Cardiac septum (tissue), 1 donor: ENCODE data around the gene PTMS. TPM values are rescaled to one million over a fixed set of nuclear protein-coding genes. Genes with fewer than 3 reads are reported as not detected.

Source experiments
- DNase-seq: peaks from one replicate; pipeline ENCODE4 v3.0.0-alpha.2; 2020; ENCODE audit warnings: low spot score
- intact Hi-C: fragments of 100-400 bp; cut with DNase I; formaldehyde crosslinking; loops from one replicate; pipeline ENCODE4 v1.14.0; 2022
- total RNA-seq: library from RNA; stranded (reverse); fragmentation: NEBNext Ultra II Directional; extraction: Animal tissue kit (Norgen Biotek cat#: 25700); gene quantifications from one replicate; pipeline ENCODE4 v1.2.1, GENCODE V29; 2021
- donor health status: DM: no; HTN: no; CAD: no.

PTMS gene
- total RNA-seq, 1 donor from 2014 or later = 234 TPM

DNA sequence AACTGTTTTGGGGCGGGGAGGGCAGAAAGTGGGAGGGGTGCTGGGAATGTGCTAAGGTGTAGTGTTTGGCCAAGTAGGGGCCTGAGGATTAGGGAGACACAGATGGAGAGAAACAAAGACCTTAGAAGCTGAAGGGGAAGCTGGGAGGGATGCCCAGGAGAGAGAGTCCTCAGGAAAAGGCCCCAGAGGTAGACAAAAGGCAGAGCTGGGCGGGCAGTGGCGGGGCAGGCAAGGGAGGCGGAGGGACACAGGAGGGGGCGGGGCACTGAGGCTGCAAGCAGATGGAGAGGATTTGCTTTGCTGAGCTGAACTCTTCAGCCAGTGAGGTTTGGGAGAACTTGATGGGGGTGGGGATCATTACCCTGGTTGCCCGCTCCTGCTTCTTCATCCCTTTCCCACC lies 2.8 kb downstream of the PTMS start:
- DNase-seq = no peak
- intact Hi-C loops = loop anchor here (5.0 kb wide), 1 partner anchor 58 kb away; the partner anchor contains the start of gene P3H3

DNA sequence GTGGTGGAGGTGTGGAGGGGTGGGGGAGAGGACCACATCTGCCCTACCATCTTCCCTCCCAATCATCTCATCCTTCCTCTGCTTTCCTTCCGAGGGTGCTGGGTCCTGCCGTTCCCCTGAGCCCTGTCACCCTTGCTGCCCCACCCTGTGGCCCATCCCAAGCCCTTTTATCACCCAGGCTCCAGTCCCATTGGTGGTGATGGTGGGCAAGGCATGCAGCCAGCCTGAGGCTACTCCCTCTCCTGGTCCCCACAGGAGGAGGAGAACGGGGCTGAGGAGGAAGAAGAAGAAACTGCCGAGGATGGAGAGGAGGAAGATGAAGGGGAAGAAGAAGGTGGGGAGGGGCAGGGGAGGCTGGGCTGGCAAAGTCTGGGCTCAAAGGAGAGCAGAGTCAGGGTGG lies 3.5 kb downstream of the PTMS start:
- no peak for DNase-seq
- intact Hi-C loops = loop anchor here (5.0 kb wide), 1 partner anchor 58 kb away; the partner anchor contains the start of gene P3H3

DNA sequence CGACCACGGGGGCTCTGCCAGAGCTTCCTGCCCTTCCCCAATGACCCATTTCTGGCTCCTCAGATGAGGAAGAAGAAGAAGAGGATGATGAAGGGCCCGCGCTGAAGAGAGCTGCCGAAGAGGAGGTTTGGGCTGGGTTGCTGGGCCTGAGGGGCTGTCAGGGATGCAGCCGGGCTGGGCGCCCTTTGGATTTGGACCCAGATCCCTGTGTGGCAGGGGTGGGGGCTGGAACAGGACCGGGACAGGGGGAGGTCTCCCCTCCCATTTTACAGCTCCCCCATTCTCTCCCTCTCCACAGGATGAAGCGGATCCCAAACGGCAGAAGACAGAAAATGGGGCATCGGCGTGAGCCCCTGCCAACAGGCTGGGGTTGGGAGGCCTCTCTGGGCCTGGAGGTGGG lies 3.9 kb downstream of the PTMS start:
- intact Hi-C loops = no loop called here

DNA sequence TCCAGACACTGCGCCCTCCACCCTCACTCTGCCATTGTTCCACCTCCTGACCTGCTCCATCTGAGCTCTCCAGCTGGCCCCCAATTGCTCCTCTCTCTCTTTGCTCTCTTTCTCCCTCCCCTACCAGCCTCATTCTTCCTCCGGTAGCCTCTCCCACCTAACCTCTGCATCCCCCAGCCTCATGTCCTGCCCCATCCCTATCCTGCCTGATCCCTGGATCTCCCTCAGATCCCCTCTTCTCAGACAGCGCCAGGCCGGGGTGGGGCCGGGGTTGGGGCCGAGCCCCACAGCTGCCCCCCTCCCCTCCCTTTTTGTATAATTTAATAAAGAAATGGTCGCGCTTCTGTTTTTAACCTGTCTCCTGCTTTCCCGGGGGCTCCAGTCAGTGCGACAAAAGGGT lies 4.4 kb downstream of the PTMS start:
- no peak for DNase-seq
- intact Hi-C loops = no loop called here

More for the DNA sequence above, 3.9 kb downstream of the PTMS start:
- DNase-seq = no peak

GRCh38 chr12:6771091-6771495 lies 4.9 kb downstream of the PTMS start:
- no peak for DNase-seq
- intact Hi-C loops = no loop called here

- intact Hi-C loops = no loop called here
- DNase-seq = no peak
These were observed 5.6 kb downstream of the PTMS start for GRCh38 chr12:6771509-6772330.

- no peak for DNase-seq
- intact Hi-C loops = no loop called here
These were observed 6.2 kb downstream of the PTMS start, which contains the start of gene LAG3 for GRCh38 chr12:6772331-6772695. TSS of gene LAG3 (plus strand) at chr12:6772520. CDS start at chr12:6772853, 333 bp downstream.

DNA sequence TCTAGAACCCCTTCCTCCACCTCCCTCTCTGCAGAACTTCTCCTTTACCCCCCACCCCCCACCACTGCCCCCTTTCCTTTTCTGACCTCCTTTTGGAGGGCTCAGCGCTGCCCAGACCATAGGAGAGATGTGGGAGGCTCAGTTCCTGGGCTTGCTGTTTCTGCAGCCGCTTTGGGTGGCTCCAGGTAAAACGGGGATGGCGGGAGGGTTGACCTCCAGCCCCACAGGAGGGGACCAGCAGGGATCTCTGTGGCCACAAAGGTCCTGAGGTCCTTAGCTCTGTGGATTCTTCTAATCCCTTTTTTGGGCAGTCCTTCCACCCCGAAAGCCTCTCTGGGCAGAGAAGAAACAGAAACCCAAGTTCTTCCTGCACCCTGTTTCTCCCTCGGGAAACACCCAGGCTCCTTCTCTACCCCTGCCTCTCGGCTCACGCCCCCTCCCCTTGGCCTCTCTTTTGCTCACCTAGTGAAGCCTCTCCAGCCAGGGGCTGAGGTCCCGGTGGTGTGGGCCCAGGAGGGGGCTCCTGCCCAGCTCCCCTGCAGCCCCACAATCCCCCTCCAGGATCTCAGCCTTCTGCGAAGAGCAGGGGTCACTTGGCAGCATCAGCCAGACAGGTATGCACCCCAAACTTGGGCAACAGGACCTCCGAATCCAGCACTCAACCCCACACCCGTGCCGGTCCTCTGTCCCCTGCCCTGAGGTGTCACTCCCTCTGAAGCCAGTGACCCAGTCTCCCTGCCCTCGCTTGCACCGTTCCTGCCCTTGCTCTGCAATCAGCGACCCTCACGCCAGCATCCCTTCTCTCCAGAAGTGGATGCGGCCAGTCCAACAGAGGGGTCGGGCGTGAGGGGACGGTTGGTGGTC lies 6.8 kb downstream of the PTMS start:
- intact Hi-C loops = no loop called here
- no peak for DNase-seq

- intact Hi-C loops = no loop called here
- DNase-seq = no peak
These were observed 7.6 kb downstream of the PTMS start for GRCh38 chr12:6773590-6774351.

DNA sequence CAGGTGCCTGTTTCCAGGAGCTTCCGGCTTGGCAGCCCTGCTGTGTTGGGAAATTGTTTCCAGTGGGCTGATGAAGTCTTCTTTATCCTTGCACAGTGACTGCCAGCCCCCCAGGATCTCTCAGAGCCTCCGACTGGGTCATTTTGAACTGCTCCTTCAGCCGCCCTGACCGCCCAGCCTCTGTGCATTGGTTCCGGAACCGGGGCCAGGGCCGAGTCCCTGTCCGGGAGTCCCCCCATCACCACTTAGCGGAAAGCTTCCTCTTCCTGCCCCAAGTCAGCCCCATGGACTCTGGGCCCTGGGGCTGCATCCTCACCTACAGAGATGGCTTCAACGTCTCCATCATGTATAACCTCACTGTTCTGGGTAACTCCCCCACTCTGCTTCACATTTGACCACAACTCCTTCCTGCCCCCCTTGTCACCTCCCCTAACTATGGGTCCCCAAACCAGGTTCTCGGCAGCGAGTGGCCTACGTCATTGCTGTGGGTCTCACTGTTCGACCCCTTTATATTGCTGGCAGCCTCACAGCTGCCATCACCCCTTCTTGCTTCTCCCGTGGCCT lies 8.4 kb downstream of the PTMS start:
- DNase-seq = no peak
- intact Hi-C loops = loop anchor here (5.0 kb wide), 1 partner anchor 157 kb away; no protein-coding TSS in a partner anchor

DNA sequence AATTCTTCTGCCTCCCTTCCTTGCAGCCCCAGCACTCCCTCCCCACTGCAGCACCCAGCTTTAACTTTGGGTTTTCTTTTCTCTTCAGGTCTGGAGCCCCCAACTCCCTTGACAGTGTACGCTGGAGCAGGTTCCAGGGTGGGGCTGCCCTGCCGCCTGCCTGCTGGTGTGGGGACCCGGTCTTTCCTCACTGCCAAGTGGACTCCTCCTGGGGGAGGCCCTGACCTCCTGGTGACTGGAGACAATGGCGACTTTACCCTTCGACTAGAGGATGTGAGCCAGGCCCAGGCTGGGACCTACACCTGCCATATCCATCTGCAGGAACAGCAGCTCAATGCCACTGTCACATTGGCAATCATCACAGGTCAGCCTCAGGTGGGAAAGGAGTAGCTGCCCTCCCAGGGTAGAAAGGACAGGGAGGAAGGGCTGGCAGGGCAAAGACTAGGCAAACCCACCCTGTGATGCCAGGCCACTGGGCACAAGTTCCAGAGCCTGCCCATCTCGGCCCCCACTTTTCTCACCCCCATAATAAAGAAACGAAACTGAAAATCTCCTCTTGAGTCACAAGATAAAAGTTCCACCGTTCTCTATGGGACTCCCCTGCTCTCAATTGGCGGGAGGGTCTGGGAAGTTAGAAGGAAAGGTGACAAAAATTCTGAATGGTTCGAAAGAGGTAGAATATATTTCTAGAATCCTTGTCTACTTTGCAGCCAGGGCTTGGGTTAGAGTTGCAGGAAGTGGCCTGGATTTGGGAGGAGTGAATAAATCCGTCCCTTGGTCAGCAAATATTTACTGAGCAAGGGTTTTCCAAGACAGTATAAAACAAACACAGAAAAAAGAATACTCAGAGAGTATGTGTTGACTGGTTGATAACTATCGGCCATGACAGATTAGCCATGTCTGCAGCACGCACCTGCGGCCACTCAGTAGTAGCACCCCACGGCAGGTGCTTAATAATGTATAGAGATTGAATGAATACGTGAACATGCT lies 9.3 kb downstream of the PTMS start:
- intact Hi-C loops = loop anchor here (5.0 kb wide), 1 partner anchor 158 kb away; no protein-coding TSS in a partner anchor
- no peak for DNase-seq

DNA sequence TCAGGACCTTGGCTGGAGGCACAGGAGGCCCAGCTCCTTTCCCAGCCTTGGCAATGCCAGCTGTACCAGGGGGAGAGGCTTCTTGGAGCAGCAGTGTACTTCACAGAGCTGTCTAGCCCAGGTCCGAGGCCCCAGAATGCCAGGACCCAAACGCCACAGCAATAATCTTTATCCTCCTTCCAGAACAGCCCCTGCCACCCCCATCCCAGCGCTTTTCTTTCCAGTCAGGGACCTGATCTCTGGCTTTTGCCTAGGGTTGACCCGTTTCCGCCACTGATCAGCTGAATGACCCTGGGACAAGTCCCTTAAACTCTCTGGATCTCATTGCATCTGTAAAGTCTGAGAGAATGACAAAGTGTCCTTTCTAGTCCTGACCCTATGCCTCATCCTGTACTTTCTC lies 11.2 kb downstream of the PTMS start:
- DNase-seq = no peak
- intact Hi-C loops = loop anchor here (5.0 kb wide), 1 partner anchor 160 kb away; no protein-coding TSS in a partner anchor

- DNase-seq = no peak
- intact Hi-C loops = loop anchor here (5.0 kb wide), 1 partner anchor 161 kb away; no protein-coding TSS in a partner anchor
These were observed 12.0 kb downstream of the PTMS start for GRCh38 chr12:6778217-6778573.

DNA sequence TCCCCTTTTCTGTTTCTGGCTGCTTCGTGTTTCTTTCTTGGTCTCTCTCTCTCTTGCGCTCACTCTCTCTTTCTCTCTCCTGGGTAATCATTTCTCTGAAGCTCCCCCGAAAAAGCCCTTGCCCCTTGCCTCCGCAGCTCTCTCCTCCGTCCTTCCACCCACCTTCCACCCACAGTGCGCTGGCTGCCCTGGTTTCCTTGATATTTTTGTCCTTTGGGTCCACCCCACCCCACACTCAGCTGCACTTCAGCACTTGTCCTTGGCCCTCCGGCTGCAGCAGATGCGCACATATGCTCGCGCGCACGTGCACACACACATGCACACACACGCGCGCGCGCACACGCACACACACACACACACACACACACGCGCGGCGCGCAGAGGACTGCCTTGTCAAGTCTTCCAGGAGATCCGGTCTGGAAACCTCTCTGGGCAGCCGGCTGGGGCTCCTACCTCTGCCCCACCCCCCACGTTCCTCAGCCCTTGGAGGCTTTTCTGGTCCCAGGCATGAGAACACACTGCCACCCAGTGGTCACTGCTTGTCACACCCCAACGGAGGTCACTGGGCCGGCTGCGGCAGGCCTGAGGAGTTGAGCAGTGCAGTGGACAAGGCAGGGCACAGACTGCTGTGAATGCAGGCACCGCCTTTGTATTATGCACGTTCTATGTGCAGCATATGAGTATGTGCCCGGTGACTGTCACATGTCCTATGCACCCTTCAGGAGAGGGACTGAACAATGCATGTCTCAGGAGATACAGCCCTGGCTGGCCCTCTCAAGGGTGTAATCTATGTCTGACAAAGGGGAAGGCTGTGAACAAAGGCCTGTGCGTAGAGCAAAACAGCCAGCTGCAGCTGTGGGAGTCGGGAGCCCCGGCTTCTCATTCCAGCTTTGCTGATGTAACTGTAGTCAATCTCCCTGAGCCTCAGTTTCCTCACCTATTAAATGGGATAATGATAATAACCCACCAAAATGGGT lies 12.7 kb downstream of the PTMS start:
- peak; percentile 96 for DNase-seq

DNA sequence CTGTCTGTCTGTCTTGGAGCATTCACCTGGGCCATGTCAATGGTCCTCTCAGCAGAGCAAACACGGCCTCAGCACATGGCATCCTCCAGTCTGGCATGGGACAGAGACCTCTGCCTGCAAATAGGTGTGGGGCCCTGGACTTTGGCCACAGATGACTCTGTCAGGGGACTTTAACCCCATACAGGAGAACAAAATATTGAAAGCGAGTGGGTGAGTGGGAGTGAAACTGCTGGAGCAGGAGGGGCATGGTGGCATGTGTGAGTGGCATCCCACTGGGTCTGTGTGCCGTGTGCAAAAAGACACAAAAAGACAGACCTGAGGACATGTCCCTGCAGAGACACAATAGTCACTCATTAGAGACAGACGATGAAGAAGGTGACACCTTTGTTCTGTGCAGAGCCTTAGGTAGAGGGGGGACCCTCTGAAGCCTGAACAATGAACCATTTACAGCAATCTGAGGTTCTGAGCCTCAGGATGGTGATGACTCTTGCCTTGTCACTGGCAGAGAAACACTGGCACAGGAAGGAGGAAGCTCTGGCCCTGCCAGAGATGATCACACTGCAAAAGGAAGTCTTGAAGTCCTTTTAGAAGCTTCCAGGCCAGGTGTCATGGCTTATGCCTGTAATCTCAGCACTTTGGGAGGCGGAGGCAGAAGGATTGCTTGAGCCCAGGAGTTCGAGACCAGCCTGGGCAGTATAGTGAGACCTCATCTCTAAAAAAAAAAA lies 13.7 kb downstream of the PTMS start:
- intact Hi-C loops = loop anchor here (1.0 to 5.0 kb wide), 3 partner anchors 27 to 163 kb away; partner anchors contain the start of gene MLF2
- DNase-seq = no peak

More for the DNA sequence above, 12.7 kb downstream of the PTMS start:
- intact Hi-C loops = loop anchor here (1.0 to 5.0 kb wide), 3 partner anchors 26 to 162 kb away; partner anchors contain the start of gene MLF2

GRCh38 chr12:6780573-6780972 lies 14.4 kb downstream of the PTMS start:
- no peak for DNase-seq
- intact Hi-C loops = no loop called here
